Cortex of kidney (tissue), 1 donor: Measurements from ENCODE around the gene ZNF502.
A peak's percentile ranks its signal among the peaks of the same experiment; 100 is the strongest.
"Not testable (repeated sequence)": the region's sequence is repeated elsewhere in the genome, so short reads cannot be mapped to it uniquely, and the experiment has no call there.

Source experiments
- DNase-seq: peaks from one replicate; lab custom pipeline; 2025; lab: John Stamatoyannopoulos, UW

Gene ZNF502

DNA sequence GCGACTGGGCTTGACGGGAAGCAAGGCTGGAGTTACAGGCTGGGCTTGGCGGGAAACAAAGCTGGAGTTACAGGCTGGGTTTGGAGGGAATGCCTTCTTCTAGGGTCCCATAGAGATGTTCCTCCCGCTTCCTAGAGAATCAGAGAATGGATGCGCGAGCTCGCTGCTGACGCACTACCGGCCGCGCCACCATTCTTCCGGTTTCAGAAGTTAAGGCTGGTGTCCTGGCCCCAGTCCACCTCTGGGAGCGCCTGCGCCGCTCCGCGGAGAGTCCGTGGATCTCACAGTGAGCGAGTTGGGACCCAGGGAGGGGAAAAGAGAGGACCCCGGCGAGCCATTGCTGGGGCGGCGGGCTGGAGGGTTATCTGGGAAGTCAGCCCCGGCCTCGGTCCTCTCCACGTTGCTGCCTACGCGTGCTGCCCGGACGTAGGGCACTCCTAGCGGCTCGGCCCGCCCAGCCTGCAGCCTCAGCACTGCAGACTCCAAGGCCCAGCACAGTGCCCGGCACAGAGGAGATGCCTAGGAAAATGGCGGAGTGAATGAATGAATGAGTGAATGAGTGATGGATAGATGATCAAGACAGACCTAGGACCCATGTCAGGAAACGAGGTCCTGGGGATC, at the start of gene ZNF502:
Gene ZNF502, plus strand, starts transcription at position 206 of the 621 bp plus-strand sequence. CDS start 7,602 bp downstream, outside the sequence.
- DNase-seq, result peak; percentile 16

DNA sequence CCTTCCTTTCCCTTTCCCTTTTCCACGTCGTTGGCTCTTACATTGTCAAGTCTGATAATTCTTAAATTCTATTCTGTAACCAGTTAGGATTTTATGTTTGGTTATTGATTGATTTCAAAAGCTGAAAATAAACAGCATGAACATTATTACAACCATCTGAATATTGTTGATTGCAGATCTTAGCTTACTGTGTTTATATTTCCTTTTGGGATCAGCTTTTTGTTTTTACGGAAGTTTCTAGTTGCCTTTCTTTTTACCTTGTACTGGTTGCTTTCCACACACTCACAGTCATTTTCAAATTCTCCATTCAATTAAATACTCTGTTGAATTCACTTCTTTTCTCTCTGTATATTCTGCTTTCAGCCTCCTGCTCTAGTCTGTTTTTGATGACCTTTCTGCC, 47.3 kb upstream of the ZNF502 start:
- no peak for DNase-seq

GRCh38 chr3:44666346-44666745, 46.1 kb upstream of the ZNF502 start:
- DNase-seq, result no peak

DNA sequence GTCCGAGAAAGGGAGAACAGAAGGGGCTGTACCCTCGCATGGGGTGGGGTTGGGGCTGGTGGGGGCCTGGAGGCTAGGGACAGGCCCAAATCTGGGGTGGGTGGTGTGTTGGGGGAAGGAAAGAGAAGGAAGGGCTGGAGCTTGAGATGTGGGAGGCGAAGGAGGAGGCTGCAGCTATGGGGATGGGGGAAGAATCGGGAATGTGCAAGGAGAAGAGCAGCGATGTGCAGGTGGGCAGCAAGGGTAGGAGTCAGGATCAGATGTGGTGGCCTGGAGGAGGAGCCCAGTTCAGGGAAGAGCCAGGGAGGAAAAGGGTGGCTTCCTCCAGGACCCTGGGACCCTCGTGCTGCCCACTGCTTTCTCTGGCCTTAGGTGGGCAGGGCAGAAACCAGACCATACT, 42.7 kb upstream of the ZNF502 start:
- no peak for DNase-seq

- DNase-seq, result not testable (repeated sequence)
Measured at GRCh38 chr3:44673466-44673865, 39.0 kb upstream of the ZNF502 start.

DNA sequence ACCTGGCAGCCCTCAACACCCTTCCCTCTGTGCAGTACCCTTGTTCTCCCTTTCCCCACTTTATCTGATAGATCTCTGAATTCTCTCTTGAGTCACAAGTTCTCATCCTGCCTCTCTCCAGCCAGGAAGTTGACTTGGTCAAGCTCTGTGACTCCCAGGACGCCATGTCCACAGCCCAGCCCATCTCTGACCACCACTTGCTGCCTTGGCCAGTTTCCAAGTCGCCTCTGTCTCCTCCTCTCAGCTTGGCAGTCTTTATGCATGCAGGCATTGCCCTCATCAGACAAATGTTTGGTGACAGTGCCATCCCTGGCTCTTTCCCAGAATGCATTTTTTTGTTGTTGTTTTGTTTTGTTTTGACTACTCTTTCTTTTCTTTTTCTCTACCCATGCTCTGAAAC, 38.2 kb upstream of the ZNF502 start:
- no peak for DNase-seq

DNA sequence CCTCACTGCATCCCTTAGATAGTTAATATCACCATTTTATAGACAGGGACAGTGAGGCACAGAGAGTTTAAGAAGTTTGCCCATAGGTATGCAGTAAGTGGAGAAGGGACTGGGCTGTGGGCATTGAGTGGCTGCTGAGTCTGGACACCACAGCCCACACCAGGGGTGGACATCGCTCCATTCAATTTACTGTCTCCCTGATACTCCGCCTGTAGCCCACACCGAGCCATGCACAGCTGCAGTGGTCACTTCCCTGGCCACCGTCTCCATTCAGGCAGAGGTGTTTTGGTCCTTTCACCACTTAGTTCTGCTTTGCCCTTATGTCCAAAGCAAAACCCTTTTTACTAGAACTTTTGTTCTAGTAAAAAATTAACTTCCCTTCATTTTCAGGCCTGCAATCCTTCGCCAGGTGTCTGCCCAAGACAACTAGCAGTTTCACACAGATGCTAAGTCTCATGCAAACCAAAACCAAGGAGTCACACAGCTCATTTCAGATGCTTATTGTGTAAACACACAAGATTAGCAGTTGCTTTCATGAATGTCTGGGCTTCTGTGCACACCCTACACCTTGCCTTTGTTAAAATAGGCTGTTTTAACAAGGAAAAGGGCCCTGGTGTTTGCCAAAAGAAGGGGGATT, 33.9 kb upstream of the ZNF502 start:
- no peak for DNase-seq

- no peak for DNase-seq
Measured at GRCh38 chr3:44680921-44681455, 31.5 kb upstream of the ZNF502 start.

GRCh38 chr3:44682182-44682896, 30.1 kb upstream of the ZNF502 start:
- DNase-seq, result no peak

DNA sequence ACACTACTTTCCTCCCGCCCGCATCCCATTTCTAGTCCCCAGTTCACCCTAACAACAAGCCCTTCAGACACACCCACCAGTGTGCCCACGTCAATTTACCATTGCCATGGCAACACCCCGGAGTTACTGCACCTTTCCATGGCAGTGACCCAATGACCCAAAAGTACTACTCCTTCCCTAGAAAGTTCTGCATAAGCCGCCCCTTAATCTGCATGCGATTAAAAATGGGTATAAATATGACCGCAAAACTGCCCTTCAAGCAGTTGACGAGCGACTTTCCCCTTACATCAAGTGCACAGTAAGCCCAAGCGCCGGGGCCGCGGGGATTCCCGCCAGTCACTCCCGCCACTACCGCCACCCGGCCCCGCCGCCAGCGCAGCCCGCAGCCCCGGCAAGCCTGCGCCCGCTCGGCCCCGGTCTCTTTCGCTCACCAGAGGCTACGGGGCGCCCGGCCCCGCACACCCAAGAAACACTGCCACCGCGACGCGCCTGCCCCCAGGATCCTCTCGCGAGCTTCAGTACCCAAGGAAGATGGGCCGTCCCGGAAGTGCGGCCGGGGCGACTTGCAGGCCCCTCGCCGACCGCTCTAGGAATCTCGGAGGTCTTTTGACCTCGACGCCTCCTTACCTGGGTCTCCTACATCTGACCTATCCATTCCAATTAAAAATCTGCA, 27.2 kb upstream of the ZNF502 start:
- DNase-seq, result no peak

- DNase-seq, result no peak
Measured at GRCh38 chr3:44687898-44688297, 24.6 kb upstream of the ZNF502 start.

GRCh38 chr3:44721231-44722102, 9.0 kb downstream of the ZNF502 start:
- DNase-seq, result no peak

GRCh38 chr3:44722103-44722401, 9.6 kb downstream of the ZNF502 start:
- DNase-seq, result no peak

DNA sequence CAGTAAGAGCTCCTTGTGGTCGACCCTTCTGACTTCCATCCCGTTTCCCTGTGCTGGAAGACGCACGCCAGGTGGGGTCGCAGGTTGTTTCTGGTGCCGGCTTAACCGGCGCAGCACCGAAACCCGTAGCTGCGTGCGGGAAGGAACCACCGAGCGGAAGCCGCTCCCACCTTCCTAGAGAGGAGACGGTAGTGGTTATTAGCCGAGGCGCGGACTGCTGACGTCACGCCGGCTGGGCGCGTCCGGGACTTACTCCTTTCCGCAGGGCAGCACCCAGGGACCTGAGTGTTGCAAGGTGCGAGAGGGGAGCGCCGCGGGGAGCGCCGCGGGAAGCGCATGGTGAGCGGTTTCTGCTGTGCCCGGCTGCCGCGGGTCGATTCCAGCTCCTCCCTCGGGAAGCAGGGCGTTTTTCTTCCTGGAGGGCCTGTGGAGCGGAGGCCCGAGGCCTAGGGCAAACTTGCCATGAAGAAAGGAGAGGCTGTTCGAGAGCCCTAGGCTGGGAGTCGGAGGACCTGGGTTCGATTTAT, 17.0 kb downstream of the ZNF502 start, which contains the start of gene ZNF501:
Gene ZNF501, plus strand, starts transcription at position 252 of the 527 bp plus-strand sequence. CDS start 4,787 bp downstream, outside the sequence.
- DNase-seq, result peak; percentile 22

- DNase-seq, result no peak
Measured at GRCh38 chr3:44734646-44735168, 22.2 kb downstream of the ZNF502 start.

- no peak for DNase-seq
Measured at GRCh38 chr3:44761101-44761423, 48.6 kb downstream of the ZNF502 start.

DNA sequence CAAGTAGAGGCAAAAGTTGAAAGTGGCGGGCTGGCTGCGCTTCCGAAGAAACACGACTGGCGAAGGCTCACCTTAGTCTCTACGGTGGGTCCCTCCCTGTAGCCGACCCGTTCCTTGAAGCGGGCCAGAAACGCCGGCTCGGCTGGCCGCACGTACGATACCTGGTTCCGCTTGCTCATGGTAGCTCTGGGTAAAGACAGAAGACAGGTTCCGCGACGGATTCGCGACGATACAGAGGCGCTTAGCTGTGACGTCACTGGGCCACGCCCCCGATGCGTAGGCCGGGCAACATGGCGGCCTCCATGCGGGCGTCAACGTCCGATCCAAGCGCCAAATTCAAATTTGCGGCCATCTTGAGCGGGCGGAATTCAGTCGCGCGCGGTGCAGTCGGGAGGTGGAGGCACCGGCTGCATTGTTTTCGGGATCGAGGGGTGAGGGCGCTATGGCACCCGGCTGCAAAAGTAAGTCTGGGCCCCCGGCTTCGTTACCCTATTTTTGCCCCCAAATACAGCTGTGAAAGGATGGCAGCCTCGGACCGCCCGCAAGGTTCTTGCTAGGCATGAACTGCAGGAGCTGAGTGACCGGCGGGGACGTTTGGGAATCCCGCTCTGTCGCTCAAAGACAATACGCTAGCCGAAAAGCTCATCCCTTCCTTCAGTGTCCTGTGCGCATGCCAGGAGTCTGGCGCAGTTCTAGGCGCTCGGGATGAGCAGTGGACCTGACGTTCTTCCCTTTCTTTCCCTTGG, 49.1 kb downstream of the ZNF502 start, which contains the start of the genes KIAA1143 and KIF15:
Gene KIAA1143, minus strand, starts transcription at position 196 of the 746 bp plus-strand sequence. Its CDS starts 17 bp downstream, at position 179.
Gene KIF15, plus strand, starts transcription at position 371 of the 746 bp plus-strand sequence. Its CDS starts 72 bp downstream, at position 443.
- peak; percentile 42 for DNase-seq

DNA sequence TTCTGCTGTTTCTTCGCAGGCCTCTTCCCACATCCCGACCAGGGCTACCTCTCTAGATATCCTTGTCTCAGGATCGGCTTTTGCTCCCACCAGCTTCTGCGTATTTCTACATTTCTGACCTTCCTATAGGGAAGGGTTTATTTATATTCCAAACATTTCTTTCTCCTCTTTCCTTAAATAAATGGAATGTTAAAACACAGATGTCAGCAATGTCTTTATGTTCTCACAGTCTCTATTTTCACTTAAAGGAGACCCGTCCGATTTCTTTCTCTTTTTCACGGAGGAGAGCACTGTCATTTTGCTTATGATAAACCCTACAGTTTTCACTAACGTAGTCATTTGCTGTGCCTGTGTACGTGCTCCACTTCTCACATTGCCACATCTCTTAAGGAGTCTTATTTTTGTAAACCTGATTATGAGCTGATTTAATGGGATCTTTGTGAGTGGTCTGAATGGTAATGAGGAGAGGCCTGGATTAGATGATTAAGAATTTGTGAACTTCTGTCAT, 49.8 kb downstream of the ZNF502 start:
- no peak for DNase-seq

- no peak for DNase-seq
Measured at GRCh38 chr3:44762690-44763089, 50.2 kb downstream of the ZNF502 start.

DNA sequence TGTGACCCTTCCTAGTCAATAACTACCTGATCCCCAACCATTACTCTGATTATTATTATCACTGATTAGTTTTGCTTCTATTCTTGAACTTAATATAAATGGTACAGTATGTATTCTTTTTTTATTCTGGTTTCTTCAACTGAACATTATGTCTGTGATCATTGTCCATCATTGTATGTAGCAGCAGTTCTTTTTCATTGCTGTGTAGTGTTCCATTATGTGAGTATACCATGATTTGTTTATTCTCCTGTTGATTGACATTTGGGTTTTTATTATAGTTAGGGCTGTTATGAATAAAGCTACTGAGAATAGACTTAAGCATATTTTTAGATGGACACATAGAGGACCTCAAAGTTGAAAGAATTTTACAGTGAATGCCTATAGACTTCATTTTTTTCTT, 51.8 kb downstream of the ZNF502 start:
- DNase-seq, result no peak
